Measurements from ENCODE around the gene LRRC75B. TPM values are rescaled to one million over a fixed set of nuclear protein-coding genes. Genes with fewer than 3 reads are reported as not detected.
"Not testable (repeated sequence)": the region's sequence is repeated elsewhere in the genome, so short reads cannot be mapped to it uniquely, and the experiment has no call there.

LRRC75B gene
- total and polyA plus RNA-seq, 2 of the 8 experiments (the other 6 are each of a cell fraction or from before 2014, with no cell fraction given), result 12.2 to 26.6 TPM

GRCh38 chr22:24631430-24632122, 38.7 kb upstream of the LRRC75B start:
- not testable (repeated sequence) for H3K4me2 ChIP-seq (ENCODE audit: insufficient read depth in 1 of 2, low read depth in 2 of 2, low read length in 2 of 2)
- CTCF ChIA-PET (ENCODE audit: partially characterized antibody), result interaction anchor here (0.5 to 0.6 kb wide), 2 partner anchors 69 to 198 kb away, joined by 3 read pairs; no protein-coding TSS in a partner anchor

More at GRCh38 chr22:24631430-24632122, 38.7 kb upstream of the LRRC75B start:
- FAIRE-seq; H4K5ac ChIP-seq (ENCODE audit: insufficient read length, low read depth, low read length); H2BK5ac ChIP-seq (ENCODE audit: low read depth, low read length); H3K56ac ChIP-seq (replicated peaks; ENCODE audit: insufficient read length, low read depth, low read length); H3K79me1 ChIP-seq (ENCODE audit: low read depth, low read length); H4K20me1 ChIP-seq (replicated peaks in 1 of 2; ENCODE audit: control insufficient read depth in 1 of 2, insufficient read depth in 2 of 2, low read length in 2 of 2); POLR2A ChIA-PET (ENCODE audit: partially characterized antibody); H2BK120ac ChIP-seq (replicated peaks; ENCODE audit: low read depth, low read length); H3K27ac ChIP-seq (ENCODE audit: low read depth, low read length); H3K4ac ChIP-seq (replicated peaks; ENCODE audit: insufficient read length, low read depth, low read length); DNase-seq (ENCODE audit: low read depth in 1 of 2, low spot score in 2 of 2); H2BK15ac ChIP-seq (ENCODE audit: low read length); H3K23ac ChIP-seq (ENCODE audit: insufficient read length); H3K4me1 ChIP-seq (replicated peaks in 1 of 4; ENCODE audit: control insufficient read depth in 3 of 4, insufficient read depth in 4 of 4, low read length in 3 of 4); H2AK5ac ChIP-seq (ENCODE audit: low read depth, low read length); H3K4me3 ChIP-seq (ENCODE audit: extremely low read depth in 1 of 4, insufficient read depth in 2 of 4, low read depth in 3 of 4, low read length in 4 of 4); H3K9me3 ChIP-seq (ENCODE audit: insufficient read depth in 2 of 2, low read depth in 1 of 2, low read length in 1 of 2); H3K79me2 ChIP-seq (ENCODE audit: control insufficient read depth in 1 of 2, insufficient read depth in 2 of 2, low read length in 2 of 2); H3K18ac ChIP-seq (ENCODE audit: extremely low read depth, low read length); H2AFZ ChIP-seq (ENCODE audit: low read length); H4K91ac ChIP-seq (replicated peaks; ENCODE audit: insufficient read length, low read length); H3K23me2 ChIP-seq (ENCODE audit: low read depth, low read length); H3K27me3 ChIP-seq (replicated peaks in 1 of 4; ENCODE audit: control insufficient read depth in 3 of 4, extremely low read depth in 1 of 4, insufficient read depth in 3 of 4, low read length in 3 of 4); H3K36me3 ChIP-seq (ENCODE audit: control insufficient read depth in 2 of 4, insufficient read depth in 4 of 4, low read length in 3 of 4); H3K9ac ChIP-seq (replicated peaks in 1 of 4; ENCODE audit: extremely low read depth in 1 of 4, low read depth in 3 of 4, low read length in 3 of 4); H4K8ac ChIP-seq (ENCODE audit: extremely low read depth, insufficient read depth, low read length); H3K14ac ChIP-seq (ENCODE audit: insufficient read length); H2BK20ac ChIP-seq (ENCODE audit: low read length): not testable (repeated sequence)
- 77% methylated on average over 12 of the region's 16 CpGs; no CpG with 5 or more reads in 1 of the 2 experiments for WGBS, 2 experiments (ENCODE audit: extremely low coverage in 1 of 2, insufficient coverage in 1 of 2, insufficient read length in 1 of 2, insufficient replicate concordance in 2 of 2, low coverage in 1 of 2, low lambda C conversion rate in 2 of 2, missing lambda C conversion rate in 1 of 2)
- peak overlapping the region; percentile 80; the same call in 1 of the 2 replicates for H2BK12ac ChIP-seq (ENCODE audit: low read depth, low read length)
